H1 (cell line): ENCODE measurements around the gene DTNB. TPM values are rescaled to one million over a fixed set of nuclear protein-coding genes. Genes with fewer than 3 reads are reported as not detected.

Experiments
- CTCF ChIA-PET: fragments of 300-600 bp; sonication (Branson Sonifier 250); formaldehyde crosslinking; loops from one replicate; lab custom pipeline; 2021; ENCODE audit not compliant: partially characterized antibody; lab: Charles Lee
- POLR2A ChIA-PET: fragments of 300-600 bp; sonication (Branson Sonifier 250); formaldehyde crosslinking; loops from one replicate; lab custom pipeline; 2021; ENCODE audit warnings: inconsistent platforms; ENCODE audit not compliant: partially characterized antibody; lab: Charles Lee
- DNase-seq, 2 experiments: peaks; one replicate each; pipeline versions ENCODE4 v3.0.0 to v3.0.0-alpha.2; 2010 to 2022; ENCODE audit warnings: low spot score in 2 of 2, low read depth in 1 of 2, mixed read lengths in 1 of 2
- FAIRE-seq: peaks from 2 replicates; lab custom pipeline; 2011; peaks lifted over from hg19 to GRCh38; lab: Jason Lieb, UNC
- H2AFZ ChIP-seq: 2 replicates; pipeline ENCODE4 v1.8.1; 2012; ENCODE audit warnings: low read length, inconsistent platforms
- H2AK5ac ChIP-seq: 2 replicates; pipeline ENCODE4 v1.6.1; 2013; ENCODE audit warnings: low read depth, low read length
- H2BK120ac ChIP-seq: replicated peaks from 2 replicates; pipeline ENCODE3; 2013; ENCODE audit warnings: low read depth, low read length, inconsistent platforms
- H2BK12ac ChIP-seq: 2 replicates; pipeline ENCODE4 v1.6.1; 2013; ENCODE audit warnings: low read depth, low read length
- H2BK15ac ChIP-seq: 2 replicates; pipeline ENCODE4 v1.6.1; 2013; ENCODE audit warnings: low read length
- H2BK20ac ChIP-seq: 2 replicates; pipeline ENCODE4 v1.6.1; 2013; ENCODE audit warnings: low read length
- H2BK5ac ChIP-seq: 2 replicates; pipeline ENCODE4 v1.6.1; 2013; ENCODE audit warnings: low read depth, low read length
- H3K14ac ChIP-seq: 2 replicates; pipeline ENCODE4 v1.6.1; 2013; ENCODE audit warnings: inconsistent platforms; ENCODE audit not compliant: insufficient read length
- H3K18ac ChIP-seq: 2 replicates; pipeline ENCODE4 v1.6.1; 2013; ENCODE audit warnings: low read length; ENCODE audit errors: extremely low read depth
- H3K23ac ChIP-seq: 2 replicates; pipeline ENCODE4 v1.6.1; 2013; ENCODE audit warnings: inconsistent platforms; ENCODE audit not compliant: insufficient read length
- H3K23me2 ChIP-seq: 2 replicates; pipeline ENCODE4 v1.6.1; 2013; ENCODE audit warnings: low read depth, low read length
- H3K27ac ChIP-seq: 2 replicates; pipeline ENCODE4 v1.6.1; 2011; ENCODE audit warnings: low read depth, low read length, inconsistent platforms
- H3K27me3 ChIP-seq, 4 experiments: replicated peaks in 1 of 4; 1 replicate in 1 of 4; 2 replicates in 3 of 4; pipeline versions ENCODE4 v1.6.1 to v1.8.1; 2011 to 2013; ENCODE audit warnings: low read length in 3 of 4, mild to moderate bottlenecking in 3 of 4, inconsistent platforms in 2 of 4, mixed read lengths in 2 of 4, moderate library complexity in 1 of 4; ENCODE audit not compliant: control insufficient read depth in 3 of 4, insufficient read depth in 3 of 4; ENCODE audit errors: extremely low read depth in 1 of 4
- H3K36me3 ChIP-seq, 4 experiments: 2 replicates each; pipeline versions ENCODE4 v1.6.1 to v1.8.1; 2011 to 2013; ENCODE audit warnings: mild to moderate bottlenecking in 4 of 4, low read length in 3 of 4, moderate library complexity in 2 of 4, control low read depth in 1 of 4, inconsistent platforms in 1 of 4; ENCODE audit not compliant: insufficient read depth in 4 of 4, control insufficient read depth in 2 of 4
- H3K4ac ChIP-seq: replicated peaks from 2 replicates; pipeline ENCODE3; 2013; ENCODE audit warnings: low read length, low read depth, mixed read lengths, inconsistent platforms; ENCODE audit not compliant: insufficient read length
- H3K4me1 ChIP-seq, 4 experiments: replicated peaks in 1 of 4; 1 replicate in 1 of 4; 2 replicates in 3 of 4; pipeline versions ENCODE4 v1.6.1 to v1.8.1; 2011 to 2013; ENCODE audit warnings: low read length in 3 of 4, inconsistent platforms in 2 of 4, mixed read lengths in 1 of 4; ENCODE audit not compliant: insufficient read depth in 4 of 4, control insufficient read depth in 3 of 4
- H3K4me2 ChIP-seq, 2 experiments: 2 replicates each; pipeline versions ENCODE4 v1.6.1 to v1.8.1; 2011 to 2013; ENCODE audit warnings: low read depth in 2 of 2, low read length in 2 of 2, control low read depth in 1 of 2, inconsistent platforms in 1 of 2, mild to moderate bottlenecking in 1 of 2; ENCODE audit not compliant: insufficient read depth in 1 of 2
- H3K4me3 ChIP-seq, 4 experiments: fragments of 200-600, 300-600 bp in 1 of 4; sonication (generic), shearing (Covaris generic), sonication (Bioruptor Twin) in 1 of 4; 2 replicates each; pipeline versions ENCODE4 v1.5.1 to v1.8.1; 2011 to 2016; ENCODE audit warnings: low read length in 4 of 4, low read depth in 3 of 4, control low read depth in 2 of 4, inconsistent platforms in 2 of 4, mild to moderate bottlenecking in 2 of 4, mixed read lengths in 1 of 4, moderate library complexity in 1 of 4; ENCODE audit not compliant: insufficient read depth in 2 of 4; ENCODE audit errors: extremely low read depth in 1 of 4
- H3K56ac ChIP-seq: replicated peaks from 2 replicates; pipeline ENCODE3; 2013; ENCODE audit warnings: low read depth, mild to moderate bottlenecking, mixed read lengths, low read length, inconsistent platforms; ENCODE audit not compliant: insufficient read length
- H3K79me1 ChIP-seq: 2 replicates; pipeline ENCODE4 v1.6.1; 2013; ENCODE audit warnings: low read depth, low read length, control low read depth
- H3K79me2 ChIP-seq, 2 experiments: 2 replicates each; pipeline versions ENCODE4 v1.6.1 to v1.8.1; 2012 to 2013; ENCODE audit warnings: low read length in 2 of 2, mild to moderate bottlenecking in 2 of 2, inconsistent platforms in 1 of 2; ENCODE audit not compliant: insufficient read depth in 2 of 2, control insufficient read depth in 1 of 2
- H3K9ac ChIP-seq, 4 experiments: replicated peaks in 1 of 4; 1 replicate in 1 of 4; 2 replicates in 3 of 4; pipeline versions ENCODE4 v1.6.1 to v1.8.1; 2011 to 2013; ENCODE audit warnings: low read depth in 3 of 4, low read length in 3 of 4, control low read depth in 2 of 4, mild to moderate bottlenecking in 2 of 4, moderate library complexity in 2 of 4, inconsistent platforms in 1 of 4; ENCODE audit errors: extremely low read depth in 1 of 4
- H3K9me3 ChIP-seq, 2 experiments: 2 replicates each; pipeline versions ENCODE4 v1.6.1 to v1.8.1; 2012 to 2013; ENCODE audit warnings: mild to moderate bottlenecking in 2 of 2, moderate library complexity in 2 of 2, control low read depth in 1 of 2, inconsistent platforms in 1 of 2, low read depth in 1 of 2, low read length in 1 of 2, mixed read lengths in 1 of 2; ENCODE audit not compliant: insufficient read depth in 2 of 2
- H4K20me1 ChIP-seq, 2 experiments: replicated peaks in 1 of 2; 2 replicates each; pipeline versions ENCODE3 to v1.8.1; 2011 to 2013; ENCODE audit warnings: inconsistent platforms in 2 of 2, low read length in 2 of 2, mild to moderate bottlenecking in 1 of 2; ENCODE audit not compliant: insufficient read depth in 2 of 2, control insufficient read depth in 1 of 2
- H4K5ac ChIP-seq: 2 replicates; pipeline ENCODE4 v1.6.1; 2013; ENCODE audit warnings: low read length, low read depth, mixed read lengths, inconsistent platforms; ENCODE audit not compliant: insufficient read length
- H4K8ac ChIP-seq: 2 replicates; pipeline ENCODE4 v1.8.0; 2013; ENCODE audit warnings: mild to moderate bottlenecking, moderate library complexity, low read length, inconsistent platforms; ENCODE audit not compliant: insufficient read depth; ENCODE audit errors: extremely low read depth
- H4K91ac ChIP-seq: replicated peaks from 2 replicates; pipeline ENCODE3; 2013; ENCODE audit warnings: low read length, mixed read lengths, inconsistent platforms; ENCODE audit not compliant: insufficient read length
- BACH1 ChIP-seq: IDR thresholded peaks from 2 replicates; pipeline ENCODE4 v1.6.1; 2012; ENCODE audit warnings: low read length, improper control_type of control experiment
- CHD1 ChIP-seq: IDR thresholded peaks from 2 replicates; pipeline ENCODE4 v1.6.1; 2012; ENCODE audit warnings: low read depth, low read length, improper control_type of control experiment
- CTBP2 ChIP-seq: IDR thresholded peaks from 2 replicates; pipeline ENCODE4 v1.7.0; 2011; ENCODE audit warnings: borderline replicate concordance, mild to moderate bottlenecking, moderate library complexity, mixed read lengths, low read length; ENCODE audit not compliant: insufficient read depth, insufficient read length
- EGR1 ChIP-seq: IDR thresholded peaks from 2 replicates; pipeline ENCODE4 v1.6.1; 2011; ENCODE audit warnings: low read depth, low read length, borderline replicate concordance
- GABPA ChIP-seq: IDR thresholded peaks from 2 replicates; pipeline ENCODE4 v1.6.1; 2011; ENCODE audit warnings: mild to moderate bottlenecking, low read length, moderate library complexity, borderline replicate concordance; ENCODE audit not compliant: insufficient read depth
- KDM1A ChIP-seq: fragments of 200-600, 300-600 bp; sonication (generic); IDR thresholded peaks from 2 replicates; pipeline ENCODE4 v1.7.1; 2016; ENCODE audit warnings: mild to moderate bottlenecking, low read length, borderline replicate concordance
- KDM4A ChIP-seq: IDR thresholded peaks from one replicate; pipeline ENCODE4 v1.7.1; 2012; ENCODE audit warnings: low read depth, mild to moderate bottlenecking, moderate library complexity, low read length, inconsistent platforms; ENCODE audit not compliant: severe bottlenecking
- KDM5A ChIP-seq: fragments of 200-600 bp; IDR thresholded peaks from 2 replicates; pipeline ENCODE4 v1.7.1; 2012; ENCODE audit warnings: mild to moderate bottlenecking, low read length, inconsistent platforms, mixed read lengths
- POLR2A ChIP-seq, 2 experiments: IDR thresholded peaks; 1 replicate in 1 of 2; 2 replicates in 1 of 2; pipeline ENCODE4 v1.6.1; 2011; ENCODE audit warnings: low read depth in 2 of 2, low read length in 2 of 2, mild to moderate bottlenecking in 2 of 2; ENCODE audit errors: control extremely low read depth in 1 of 2
- POLR2AphosphoS5 ChIP-seq: IDR thresholded peaks from 2 replicates; pipeline ENCODE4 v1.6.1; 2011; ENCODE audit warnings: low read depth, low read length
- RXRA ChIP-seq: IDR thresholded peaks from 2 replicates; pipeline ENCODE4 v1.6.1; 2011; ENCODE audit warnings: low read depth, mild to moderate bottlenecking, low read length, moderate library complexity; ENCODE audit not compliant: insufficient read depth
- SP1 ChIP-seq: IDR thresholded peaks from 2 replicates; pipeline ENCODE4 v1.6.1; 2011; ENCODE audit warnings: low read depth, low read length
- SP4 ChIP-seq: IDR thresholded peaks from 2 replicates; pipeline ENCODE4 v1.6.1; 2012; ENCODE audit warnings: low read length, inconsistent platforms
- TAF7 ChIP-seq: optimal IDR thresholded peaks from 2 replicates; pipeline ENCODE3; 2011; ENCODE audit warnings: low read depth, mild to moderate bottlenecking, inconsistent platforms, low read length, moderate library complexity, borderline replicate concordance
- TCF12 ChIP-seq: IDR thresholded peaks from 2 replicates; pipeline ENCODE4 v1.6.1; 2011; ENCODE audit warnings: low read depth, mild to moderate bottlenecking, low read length
- ZNF274 ChIP-seq: IDR thresholded peaks from 2 replicates; pipeline ENCODE4 v1.7.0; 2012; ENCODE audit warnings: low read length, borderline replicate concordance; ENCODE audit errors: extremely low read depth
- WGBS, 2 experiments: shearing (Covaris generic) in 1 of 2; methylation state at CpG; one replicate each; pipeline versions ENCODE4 v1.1.6 to v1.1.7; 2013 to 2015; ENCODE audit warnings: low lambda C conversion rate in 2 of 2, mixed read lengths in 2 of 2, inconsistent platforms in 1 of 2, low coverage in 1 of 2, missing lambda C conversion rate in 1 of 2; ENCODE audit not compliant: insufficient replicate concordance in 2 of 2, insufficient coverage in 1 of 2, insufficient read length in 1 of 2; ENCODE audit errors: extremely low coverage in 1 of 2, missing lambda C conversion rate in 1 of 2; 5-methylcytosine and 5-hydroxymethylcytosine counted together
- polyA plus RNA-seq, 7 experiments: library from polyadenylated mRNA; depleted of rRNA in 3 of 7; stranded (reverse) in 5 of 7; unstranded in 2 of 7; fragments of >200 nt in 5 of 7; fragments of 200-250 nt in 2 of 7; gene quantifications; 1 replicate in 5 of 7; 2 replicates in 1 of 7; 4 replicates in 1 of 7; pipeline versions ENCODE4 v1.2.1 to v1.2.3, GENCODE V29; 2011 to 2013; ENCODE audit warnings: missing spikeins in 2 of 7, mixed read lengths in 2 of 7
- total RNA-seq: library from RNA; stranded (reverse); fragmentation: NEBNext Ultra II Directional; extraction: Animal tissue kit (Norgen Biotek cat#: 25700); gene quantifications from 2 replicates; pipeline ENCODE4 v1.2.1, GENCODE V29; 2021

The DTNB gene
- total and polyA plus RNA-seq, 2 of the 8 experiments (the other 6 are each of a cell fraction or from before 2014, with no cell fraction given): 39.6 to 49.5 TPM

GRCh38 chr2:25448808-25449207 lies 224.6 kb downstream of the DTNB start:
- ChIA-PET POLR2A (no interaction called here), CTCF (no interaction called here)
- WGBS, 2 experiments: 81% methylated on average over 5 of the region's 6 CpGs; no CpG with 5 or more reads in 1 of the 2 experiments
- Histone ChIP-seq H3K79me2 (no peaks in the 10 kb centered on the region), H3K27ac (no peak overlapping the region), H2BK20ac (no peak overlapping the region), H2BK15ac (no peak overlapping the region), H2BK12ac (no peak overlapping the region), H3K56ac (no peak overlapping the region), H3K23me2 (no peaks in the 10 kb centered on the region), H2BK5ac (no peak overlapping the region), H3K23ac (no peak overlapping the region), H3K27me3 (no peaks in the 10 kb centered on the region), H3K36me3 (peaks cover 0 to 2% (median 0%) of the 10 kb centered on the region in 4 experiments; a peak in 1 of 8 replicates), H3K4me3 (no peak overlapping the region), H3K4me2 (no peak overlapping the region), H3K18ac (no peak overlapping the region), H3K14ac (no peak overlapping the region), H3K4ac (no peak overlapping the region), H4K20me1 (no peaks in the 10 kb centered on the region), H4K5ac (no peak overlapping the region), H3K79me1 (no peaks in the 10 kb centered on the region), H2AFZ (no peak overlapping the region), H4K8ac (no peak overlapping the region), H4K91ac (no peak overlapping the region), H2BK120ac (no peak overlapping the region), H2AK5ac (no peak overlapping the region), H3K4me1 (no peaks in the 10 kb centered on the region; a peak in 2 of 7 replicates), H3K9ac (no peak overlapping the region), H3K9me3 (no peaks in the 10 kb centered on the region)
- FAIRE-seq (no peak), DNase-seq (no peak)
- TF ChIP-seq TAF7 (no peak), KDM5A (no peak), RXRA (no peak), TCF12 (no peak), POLR2AphosphoS5 (no peak), GABPA (no peak), BACH1 (no peak), KDM4A (no peak), SP4 (no peak), KDM1A (no peak), ZNF274 (no peak), POLR2A (IDR thresholded peaks at IDR 0.05; ENCODE audit: control extremely low read depth in 1 of 2, low read depth in 2 of 2, low read length in 2 of 2) (no peak), SP1 (no peak), EGR1 (no peak), CTBP2 (no peak), CHD1 (no peak)
